Thyroid gland (tissue), 4 donors: ENCODE measurements around the gene SLBP. TPM values are rescaled to one million over a fixed set of nuclear protein-coding genes. Genes with fewer than 3 reads are reported as not detected.

Experiments
- DNase-seq, 2 donors: peaks; one replicate each; pipeline ENCODE4 v3.0.0-alpha.2; 2019
- H3K27ac ChIP-seq, 3 donors: fragments of 200-600 bp; sonication (generic); 1 replicate in 2 of 3; 2 replicates in 1 of 3; pipeline ENCODE4 v1.5.1; 2016 to 2019; ENCODE audit warnings: mild to moderate bottlenecking in 1 of 3, moderate library complexity in 1 of 3
- H3K27me3 ChIP-seq: fragments of 200-600 bp; sonication (generic); one replicate; pipeline ENCODE4 v1.5.1; 2019
- H3K36me3 ChIP-seq, 2 donors: fragments of 200-600 bp; sonication (generic); one replicate each; pipeline ENCODE4 v1.5.1; 2016 to 2019
- H3K4me1 ChIP-seq, 2 donors: fragments of 200-600 bp; sonication (generic); one replicate each; pipeline ENCODE4 v1.5.1; 2017 to 2019
- H3K4me3 ChIP-seq, 3 donors: fragments of 200-600 bp; sonication (generic); replicated peaks in 1 of 3; 1 replicate in 2 of 3; 2 replicates in 1 of 3; pipeline ENCODE4 v1.5.1; 2016; ENCODE audit warnings: mild to moderate bottlenecking in 1 of 3
- H3K9me3 ChIP-seq: fragments of 200-600 bp; sonication (generic); one replicate; pipeline ENCODE4 v1.5.1; 2017
- POLR2A ChIP-seq, 2 donors: fragments of 450-650 bp; IDR thresholded peaks; one replicate each; pipeline ENCODE4 v1.6.1; 2017; ENCODE audit warnings: antibody characterized with exemption in 2 of 2, mild to moderate bottlenecking in 2 of 2, moderate library complexity in 1 of 2
- WGBS, 2 donors: methylation state at CpG; one replicate each; pipeline ENCODE4 v1.1.5; 2017; 5-methylcytosine and 5-hydroxymethylcytosine counted together
- intact Hi-C: fragments of 100-400 bp; cut with DNase I; formaldehyde crosslinking; loops from one replicate; pipeline ENCODE4 v1.15.1; 2023
- total RNA-seq, 4 donors: library from RNA; depleted of rRNA; stranded (reverse); fragments of >200 nt; gene quantifications; one replicate each; pipeline ENCODE4 v1.2.3, GENCODE V29; 2016
- TF ChIP-seq, protein P1 (sequence below), 6 experiments: fragments of 200-600 bp in 3 of 6; fragments of 450-650 bp in 3 of 6; sonication (generic) in 3 of 6; IDR thresholded peaks; one replicate each; pipeline ENCODE4 v1.5.1; 2016 to 2019; ENCODE audit warnings: antibody characterized with exemption in 6 of 6, mild to moderate bottlenecking in 2 of 6, inconsistent platforms in 1 of 6, moderate library complexity in 1 of 6

The SLBP gene
- total RNA-seq, 4 donors from 2014 or later: 41.2 to 48.5 (median 43.3) TPM

DNA sequence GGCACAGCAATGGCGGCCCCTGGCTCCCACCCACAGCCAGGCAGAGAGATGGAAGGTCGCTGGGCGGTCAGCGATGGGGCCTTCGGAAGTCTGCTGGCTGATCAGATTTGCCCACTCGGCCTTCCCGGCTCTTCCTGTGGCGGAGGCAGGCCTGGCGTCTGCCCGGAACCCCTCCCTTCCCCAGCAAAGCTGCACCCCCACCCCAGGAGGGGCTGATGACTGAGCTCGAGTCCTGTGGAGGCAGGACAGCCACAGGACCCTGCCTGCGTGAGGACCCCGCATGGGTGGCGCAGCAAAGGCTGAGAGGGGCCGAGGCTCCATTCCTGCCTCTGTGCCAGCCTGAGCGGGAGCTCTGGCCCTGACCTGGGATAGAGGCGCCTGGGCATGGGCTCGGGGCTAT lies 44.0 kb upstream of the SLBP start:
- TF ChIP-seq, protein P1, sequence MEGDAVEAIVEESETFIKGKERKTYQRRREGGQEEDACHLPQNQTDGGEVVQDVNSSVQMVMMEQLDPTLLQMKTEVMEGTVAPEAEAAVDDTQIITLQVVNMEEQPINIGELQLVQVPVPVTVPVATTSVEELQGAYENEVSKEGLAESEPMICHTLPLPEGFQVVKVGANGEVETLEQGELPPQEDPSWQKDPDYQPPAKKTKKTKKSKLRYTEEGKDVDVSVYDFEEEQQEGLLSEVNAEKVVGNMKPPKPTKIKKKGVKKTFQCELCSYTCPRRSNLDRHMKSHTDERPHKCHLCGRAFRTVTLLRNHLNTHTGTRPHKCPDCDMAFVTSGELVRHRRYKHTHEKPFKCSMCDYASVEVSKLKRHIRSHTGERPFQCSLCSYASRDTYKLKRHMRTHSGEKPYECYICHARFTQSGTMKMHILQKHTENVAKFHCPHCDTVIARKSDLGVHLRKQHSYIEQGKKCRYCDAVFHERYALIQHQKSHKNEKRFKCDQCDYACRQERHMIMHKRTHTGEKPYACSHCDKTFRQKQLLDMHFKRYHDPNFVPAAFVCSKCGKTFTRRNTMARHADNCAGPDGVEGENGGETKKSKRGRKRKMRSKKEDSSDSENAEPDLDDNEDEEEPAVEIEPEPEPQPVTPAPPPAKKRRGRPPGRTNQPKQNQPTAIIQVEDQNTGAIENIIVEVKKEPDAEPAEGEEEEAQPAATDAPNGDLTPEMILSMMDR (IDR thresholded peaks at IDR 0.05): no peak
- TF ChIP-seq POLR2A (IDR thresholded peaks at IDR 0.05): no peak
- Histone ChIP-seq H3K27me3 (no peaks in the 10 kb centered on the region), H3K4me1 (no peaks in the 10 kb centered on the region), H3K4me3 (no peak overlapping the region), H3K9me3 (no peaks in the 10 kb centered on the region), H3K36me3 (no peaks in the 10 kb centered on the region), H3K27ac (no peak overlapping the region)
- no peak for DNase-seq
- 65% methylated on average over 5 of the region's 18 CpGs; no CpG with 5 or more reads in 1 of the 2 donors for WGBS, 2 donors
- intact Hi-C loops: no loop called here

DNA sequence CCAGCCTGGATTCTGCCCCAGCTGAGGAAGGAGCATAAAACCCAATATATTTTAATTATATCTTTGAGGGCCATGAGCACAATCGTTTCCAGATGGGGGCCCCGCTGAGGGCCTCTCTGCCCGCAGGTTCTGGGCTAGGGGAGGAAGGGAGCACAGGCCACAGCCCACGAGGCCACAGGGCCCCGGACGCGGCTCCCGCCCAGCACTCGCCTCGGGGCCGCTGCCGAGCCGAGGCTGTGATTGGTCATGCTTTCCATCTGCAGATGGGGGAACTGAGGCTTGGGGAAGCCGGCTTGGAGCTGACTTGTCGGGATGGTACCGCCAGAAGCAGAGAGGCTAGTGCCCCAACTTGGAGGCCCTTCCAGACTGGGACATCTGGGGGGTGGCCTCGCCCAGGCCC lies 43.2 kb upstream of the SLBP start:
- TF ChIP-seq POLR2A (IDR thresholded peaks at IDR 0.05): no peak
- TF ChIP-seq, protein P1 (IDR thresholded peaks at IDR 0.05): no peak
- H3K27ac ChIP-seq: no peak overlapping the region
- WGBS, 2 donors: 66 to 85% methylated on average over 3 to 13 of the region's 17 CpGs

GRCh38 chr4:1754336-1754735 lies 42.2 kb upstream of the SLBP start:
- Histone ChIP-seq H3K4me3 (no peak overlapping the region), H3K4me1 (no peaks in the 10 kb centered on the region), H3K36me3 (no peaks in the 10 kb centered on the region), H3K27me3 (no peaks in the 10 kb centered on the region), H3K9me3 (no peaks in the 10 kb centered on the region), H3K27ac (no peak overlapping the region)
- TF ChIP-seq, protein P1 (IDR thresholded peaks at IDR 0.05): no peak
- no peak for TF ChIP-seq POLR2A (IDR thresholded peaks at IDR 0.05)
- 95% methylated on average over 4 of the region's 5 CpGs; no CpG with 5 or more reads in 1 of the 2 donors for WGBS, 2 donors
- no peak for DNase-seq
- intact Hi-C loops: no loop called here

More for the DNA sequence above, 43.2 kb upstream of the SLBP start:
- H3K4me1 ChIP-seq: no peaks in the 10 kb centered on the region
- no peak for DNase-seq
- no peaks in the 10 kb centered on the region for H3K27me3 ChIP-seq
- no peaks in the 10 kb centered on the region for H3K9me3 ChIP-seq
- no peak overlapping the region for H3K4me3 ChIP-seq
- intact Hi-C loops: no loop called here
- no peaks in the 10 kb centered on the region for H3K36me3 ChIP-seq

DNA sequence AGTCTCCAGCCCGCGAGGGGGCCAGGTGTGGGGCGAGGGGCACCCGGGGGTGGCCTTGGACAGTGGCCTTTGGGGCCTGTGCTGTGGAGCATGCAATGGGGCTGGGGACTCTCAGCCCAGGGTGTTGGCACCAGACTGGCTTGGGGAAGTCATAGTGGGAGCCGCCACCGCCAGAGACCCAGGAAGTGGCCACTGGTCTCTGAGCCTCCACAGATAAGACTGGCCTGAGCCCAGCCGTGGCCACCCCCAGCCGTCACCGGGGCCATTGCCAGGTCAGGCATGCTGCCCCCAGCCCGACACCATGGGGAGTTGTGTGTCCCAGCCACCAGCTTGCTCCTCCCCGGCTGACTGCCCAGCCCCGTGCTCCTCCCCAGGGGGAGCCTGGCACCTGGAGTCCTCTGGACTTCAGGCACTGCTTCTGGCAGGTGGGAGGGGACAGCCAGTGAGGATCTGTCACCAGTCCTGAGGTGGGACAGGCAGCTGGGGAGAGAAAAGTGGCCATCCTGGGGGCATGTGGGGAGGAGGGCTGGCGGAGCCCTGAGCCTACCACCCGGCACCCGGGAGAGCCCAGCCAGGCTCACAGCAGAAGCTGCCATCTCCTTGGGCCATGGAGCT lies 41.7 kb upstream of the SLBP start:
- no peak for TF ChIP-seq POLR2A (IDR thresholded peaks at IDR 0.05)
- TF ChIP-seq, protein P1 (IDR thresholded peaks at IDR 0.05): no peak
- Histone ChIP-seq H3K27me3 (no peaks in the 10 kb centered on the region), H3K4me1 (no peaks in the 10 kb centered on the region), H3K4me3 (no peak overlapping the region), H3K27ac (no peak overlapping the region), H3K36me3 (no peaks in the 10 kb centered on the region), H3K9me3 (no peaks in the 10 kb centered on the region)
- no peak for DNase-seq
- intact Hi-C loops: no loop called here
- WGBS, 2 donors: 90 to 92% methylated on average over 6 to 7 of the region's 15 CpGs

- 85 to 95% methylated on average over 5 to 9 of the region's 10 CpGs for WGBS, 2 donors
- H3K4me3 ChIP-seq: no peak overlapping the region
- H3K4me1 ChIP-seq: peaks cover 0 to 5% of the 10 kb centered on the region in 2 donors
- no peaks in the 10 kb centered on the region for H3K36me3 ChIP-seq
- TF ChIP-seq, protein P1 (IDR thresholded peaks at IDR 0.05): no peak
- no peak for TF ChIP-seq POLR2A (IDR thresholded peaks at IDR 0.05)
- intact Hi-C loops: no loop called here
- DNase-seq: no peak
- no peaks in the 10 kb centered on the region for H3K27me3 ChIP-seq
- no peaks in the 10 kb centered on the region for H3K9me3 ChIP-seq
- H3K27ac ChIP-seq: no peak overlapping the region
Observed at GRCh38 chr4:1753294-1753696, 41.2 kb upstream of the SLBP start.
